K562 (cell line): ENCODE results near the gene DTL. TPM values are rescaled to one million over a fixed set of nuclear protein-coding genes. Genes with fewer than 3 reads are reported as not detected.

Source experiments
- BACH1 ChIP-seq: fragments of 200-800 bp; sonication (Bioruptor generic); IDR thresholded peaks from 2 replicates; pipeline ENCODE4 v1.6.1; 2016; ENCODE audit warnings: missing genetic modification characterization, missing compliant biosample characterization
- BCLAF1 ChIP-seq, 2 experiments: fragments of 450-650 bp in 1 of 2; IDR thresholded peaks; 2 replicates each; pipeline ENCODE4 v1.6.1; 2011 to 2017; ENCODE audit warnings: low read depth in 2 of 2, antibody characterized with exemption in 1 of 2, borderline replicate concordance in 1 of 2, low read length in 1 of 2, mild to moderate bottlenecking in 1 of 2, mixed read lengths in 1 of 2; ENCODE audit not compliant: control insufficient read depth in 1 of 2
- C11orf30 ChIP-seq: fragments of 450-650 bp; IDR thresholded peaks from 2 replicates; pipeline ENCODE4 v1.6.1; 2016; ENCODE audit warnings: low read depth, mild to moderate bottlenecking
- ELF1 ChIP-seq: fragments of 200-800 bp; sonication (Bioruptor generic); IDR thresholded peaks from 2 replicates; pipeline ENCODE4 v1.6.1; 2016; ENCODE audit warnings: missing genetic modification characterization, missing compliant biosample characterization
- HMGN3 ChIP-seq: IDR thresholded peaks from 2 replicates; pipeline ENCODE4 v1.6.1; 2011; ENCODE audit warnings: borderline replicate concordance, low read depth, mild to moderate bottlenecking, mixed read lengths, low read length; ENCODE audit not compliant: insufficient read length; ENCODE audit errors: extremely low read depth
- PHB2 ChIP-seq: fragments of 450-650 bp; IDR thresholded peaks from 2 replicates; pipeline ENCODE4 v1.6.1; 2017; ENCODE audit warnings: low read depth
- RBM14 ChIP-seq: fragments of 200-400 bp; formaldehyde crosslinking; IDR thresholded peaks from 2 replicates; pipeline ENCODE4 v1.6.1; 2018; ENCODE audit warnings: low read depth, mild to moderate bottlenecking, low read length, moderate library complexity, borderline replicate concordance; ENCODE audit not compliant: insufficient read depth
- RBM15 ChIP-seq: fragments of 200-400 bp; formaldehyde crosslinking; IDR thresholded peaks from 2 replicates; pipeline ENCODE4 v1.6.1; 2018; ENCODE audit warnings: mild to moderate bottlenecking, low read length, moderate library complexity; ENCODE audit not compliant: insufficient read depth
- SMAD4 ChIP-seq: fragments of 250-450 bp; sonication (Bioruptor Pico); conservative IDR thresholded peaks from 2 replicates; pipeline ENCODE4 v1.8.0; 2021; ENCODE audit warnings: inconsistent platforms, mild to moderate bottlenecking, moderate library complexity
- SOX6 ChIP-seq: fragments of 450-650 bp; IDR thresholded peaks from 2 replicates; pipeline ENCODE4 v1.6.1; 2014; ENCODE audit warnings: mild to moderate bottlenecking
- TARDBP ChIP-seq: fragments of 450-650 bp; IDR thresholded peaks from 2 replicates; pipeline ENCODE4 v1.6.1; 2016
- TEAD4 ChIP-seq, 2 experiments: sonication (generic) in 1 of 2; formaldehyde crosslinking in 1 of 2; IDR thresholded peaks; 2 replicates each; pipeline versions ENCODE4 v1.6.1 to v1.8.0; 2012 to 2022; ENCODE audit warnings: borderline replicate concordance in 1 of 2, inconsistent platforms in 1 of 2, low read length in 1 of 2, mild to moderate bottlenecking in 1 of 2, missing genetic modification reagents in 1 of 2
- ZFP36 ChIP-seq: fragments of 150-350 bp; IDR thresholded peaks from 2 replicates; pipeline ENCODE4 v1.6.1; 2018; ENCODE audit warnings: low read length, low read depth; ENCODE audit not compliant: partially characterized antibody
- ZKSCAN1 ChIP-seq: fragments of 150-350 bp; IDR thresholded peaks from 2 replicates; pipeline ENCODE4 v1.6.1; 2016; ENCODE audit warnings: low read depth, low read length
- ZNF239 ChIP-seq: fragments of 250-450 bp; sonication (Bioruptor Pico); IDR thresholded peaks from 2 replicates; pipeline ENCODE4 v1.4.0; 2020; ENCODE audit warnings: mild to moderate bottlenecking
- ZNF316 ChIP-seq: fragments of 450-650 bp; IDR thresholded peaks from 2 replicates; pipeline ENCODE4 v1.6.1; 2016
- ZNF583 ChIP-seq: fragments of 250-450 bp; sonication (Bioruptor Pico); IDR thresholded peaks from 2 replicates; pipeline ENCODE4 v1.4.0; 2020
- ZNF592 ChIP-seq: fragments of 450-650 bp; IDR thresholded peaks from 2 replicates; pipeline ENCODE4 v1.6.1; 2017; ENCODE audit warnings: antibody characterized with exemption, mild to moderate bottlenecking
- polyA plus RNA-seq, 8 experiments: library from polyadenylated mRNA; depleted of rRNA in 4 of 8; stranded (reverse) in 5 of 8; unstranded in 3 of 8; fragments of >200 nt; fragmentation: Nextera tagmentation in 2 of 8; fragmentation: Illumina TruSeq in 1 of 8; extraction: Ambion mirVana in 2 of 8; extraction: Trizol in 1 of 8; gene quantifications; 2 replicates each; pipeline versions ENCODE4 v1.2.1 to v1.2.3, GENCODE V29; 2011 to 2014; ENCODE audit warnings: inconsistent platforms in 1 of 8, missing spikeins in 1 of 8
- total RNA-seq, 7 experiments: library from RNA; depleted of rRNA in 6 of 7; stranded (reverse); fragments of >200 nt in 6 of 7; fragmentation: Illumina TruSeq in 2 of 7; extraction: Trizol in 2 of 7; gene quantifications; 2 replicates each; pipeline versions ENCODE4 v1.2.1 to v1.2.3, GENCODE V29; 2011 to 2021; ENCODE audit warnings: low replicate concordance in 1 of 7

The DTL gene
- total and polyA plus RNA-seq, 9 of the 15 experiments (the other 6 are each of a cell fraction or from before 2014, with no cell fraction given), result 38.3 to 81.0 (median 63.2) TPM

GRCh38 chr1:212035835-212036605, 472 bp downstream of the DTL start (continued):
- TF ChIP-seq ZNF592 (peak; percentile 6; the same call in 1 of the 2 replicates), TARDBP (0 out of 2 replicates have a peak, but pooled peaks have one; percentile 39), SOX6 (0 out of 2 replicates have a peak, but pooled peaks have one; percentile 27), RBM14 (no peak), ZKSCAN1 (0 out of 2 replicates have a peak, but pooled peaks have one; percentile 1), ZFP36 (no peak), SMAD4 (peak; percentile 11; the same call in 1 of the 2 replicates), ZNF583 (CRISPR knock-in tag) (0 out of 2 replicates have a peak, but pooled peaks have one; percentile 55), PHB2 (no peak), ZNF239 (CRISPR knock-in tag) (no peak), ZNF316 (no peak), HMGN3 (no peak), TEAD4 (IDR thresholded peaks at IDR 0.05; ENCODE audit: low read length) (peak; percentile 28; the same call in 1 of the 2 replicates), TEAD4 (CRISPR knock-in tag; IDR thresholded peaks at IDR 0.05; ENCODE audit: borderline replicate concordance) (no peak), C11orf30 (no peak), RBM15 (no peak), ELF1 (0 out of 2 replicates have a peak, but pooled peaks have one; percentile 24), BCLAF1 (IDR thresholded peaks at IDR 0.05; ENCODE audit: borderline replicate concordance in 1 of 2, control insufficient read depth in 1 of 2, low read depth in 2 of 2, low read length in 1 of 2) (0 out of 4 replicates have a peak, but pooled peaks of 1 of the 2 experiments have one; percentile 19), BACH1 (no peak)
